ENCODE results near the gene CZIB.
"Not testable (repeated sequence)": the region's sequence is repeated elsewhere in the genome, so short reads cannot be mapped to it uniquely, and the experiment has no call there.

CZIB gene

GRCh38 chr1:53238197-53239155 lies 18.0 kb upstream of the CZIB start, which contains the start of gene MAGOH:
Gene MAGOH (minus strand): TSS chr1:53238518. CDS start chr1:53238448, 70 bp downstream.
- DNase-seq, result peak; percentile 82 to 91 (median 87)

DNA sequence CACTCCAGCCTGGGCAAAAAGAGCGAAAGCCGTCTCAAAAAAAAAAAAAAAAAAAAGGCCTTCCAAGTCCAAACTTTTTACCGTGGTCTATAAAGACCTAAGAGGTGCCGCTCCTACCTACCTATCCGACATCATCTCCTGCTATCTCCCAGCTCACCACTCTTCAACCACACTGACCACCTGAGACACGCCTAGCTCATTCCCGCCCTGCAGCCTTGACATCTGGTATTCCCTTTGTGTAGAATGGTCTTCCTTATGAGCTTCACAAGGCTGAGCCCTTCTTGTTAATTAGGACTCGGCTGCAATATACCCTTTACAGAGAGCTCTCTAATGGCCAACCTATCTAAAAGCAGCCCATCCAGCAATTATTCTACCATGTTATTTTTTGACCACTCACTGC lies 17.2 kb upstream of the CZIB start:
- no peak for DNase-seq

DNA sequence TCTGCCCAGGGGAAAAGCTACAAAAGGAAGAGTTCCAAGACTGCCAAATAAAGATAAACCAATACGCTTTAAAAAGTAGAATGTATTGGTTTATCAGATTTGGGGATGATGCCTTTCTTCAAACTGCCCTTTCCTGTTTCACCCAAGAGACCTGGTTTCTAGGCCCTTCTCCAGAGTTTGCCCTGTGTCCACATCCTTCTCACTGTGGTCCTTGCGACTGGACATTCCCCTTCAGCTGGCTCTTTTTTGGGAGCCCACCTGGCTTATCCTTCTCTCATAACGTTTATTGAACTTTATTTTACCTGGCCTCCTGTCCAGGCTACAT lies 490 bp upstream of the CZIB start:
- DNase-seq, result no peak

DNA sequence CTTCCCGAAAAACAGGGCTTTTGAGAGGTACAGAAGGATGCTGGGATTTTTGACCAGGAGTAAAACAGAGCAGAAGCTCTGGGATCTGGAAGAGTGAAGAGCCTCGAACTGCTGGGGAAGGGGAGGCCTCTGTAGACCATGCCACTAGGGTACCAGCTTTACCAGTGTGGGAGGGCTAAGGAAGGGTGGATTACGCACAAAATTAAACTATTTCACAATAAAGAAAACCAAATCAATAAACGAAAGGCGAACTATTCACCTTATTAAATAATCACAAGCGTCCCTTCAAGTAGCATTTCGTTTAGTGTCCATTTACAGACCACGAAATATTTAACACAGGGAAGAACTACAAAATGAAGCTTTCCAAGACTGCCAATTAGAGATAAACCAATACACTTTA lies 723 bp downstream of the CZIB start:
- DNase-seq, result no peak

- DNase-seq, result no peak
Observed at GRCh38 chr1:53218201-53218600, 2.2 kb downstream of the CZIB start.

GRCh38 chr1:53214376-53214940 lies 6.0 kb downstream of the CZIB start:
- DNase-seq, result no peak

DNA sequence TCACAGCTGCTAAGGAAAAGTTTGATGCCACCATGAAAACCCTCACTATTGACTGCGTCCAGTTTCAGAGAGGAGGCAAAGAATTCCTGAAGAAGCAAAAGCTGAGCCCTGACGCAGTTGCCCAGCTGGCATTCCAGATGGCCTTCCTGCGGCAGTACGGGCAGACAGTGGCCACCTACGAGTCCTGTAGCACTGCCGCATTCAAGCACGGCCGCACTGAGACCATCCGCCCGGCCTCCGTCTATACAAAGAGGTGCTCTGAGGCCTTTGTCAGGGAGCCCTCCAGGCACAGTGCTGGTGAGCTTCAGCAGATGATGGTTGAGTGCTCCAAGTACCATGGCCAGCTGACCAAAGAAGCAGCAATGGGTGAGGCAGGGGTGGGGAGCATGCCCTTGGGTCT lies 9.5 kb downstream of the CZIB start:
- no peak for DNase-seq

DNA sequence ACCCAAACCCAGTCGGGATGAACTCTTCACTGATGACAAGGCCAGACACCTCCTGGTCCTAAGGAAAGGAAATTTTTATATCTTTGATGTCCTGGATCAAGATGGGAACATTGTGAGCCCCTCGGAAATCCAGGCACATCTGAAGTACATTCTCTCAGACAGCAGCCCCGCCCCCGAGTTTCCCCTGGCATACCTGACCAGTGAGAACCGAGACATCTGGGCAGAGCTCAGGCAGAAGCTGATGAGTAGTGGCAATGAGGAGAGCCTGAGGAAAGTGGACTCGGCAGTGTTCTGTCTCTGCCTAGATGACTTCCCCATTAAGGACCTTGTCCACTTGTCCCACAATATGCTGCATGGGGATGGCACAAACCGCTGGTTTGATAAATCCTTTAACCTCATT lies 10.1 kb downstream of the CZIB start:
- no peak for DNase-seq

DNA sequence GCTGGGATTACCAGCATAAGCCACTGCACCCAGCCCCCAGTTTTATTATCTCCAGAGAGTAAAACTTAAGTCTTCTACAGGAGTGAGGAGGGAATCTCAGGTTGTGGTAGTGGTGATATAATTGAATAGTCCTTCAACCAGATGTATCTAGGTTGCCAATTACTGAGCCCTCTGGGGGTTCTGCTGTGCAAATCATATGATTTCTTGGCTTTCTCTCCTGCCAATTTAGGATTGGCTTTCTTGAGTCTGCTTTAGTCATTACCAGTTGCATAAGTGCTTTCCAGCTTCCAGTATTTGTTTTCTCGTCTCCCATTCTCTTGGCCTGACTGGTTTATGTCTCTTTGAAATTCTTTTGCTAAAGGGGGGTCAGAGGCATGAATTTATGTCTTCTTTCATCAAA lies 12.7 kb downstream of the CZIB start:
- DNase-seq, result no peak

GRCh38 chr1:53206735-53207379 lies 13.6 kb downstream of the CZIB start:
- DNase-seq, result no peak

DNA sequence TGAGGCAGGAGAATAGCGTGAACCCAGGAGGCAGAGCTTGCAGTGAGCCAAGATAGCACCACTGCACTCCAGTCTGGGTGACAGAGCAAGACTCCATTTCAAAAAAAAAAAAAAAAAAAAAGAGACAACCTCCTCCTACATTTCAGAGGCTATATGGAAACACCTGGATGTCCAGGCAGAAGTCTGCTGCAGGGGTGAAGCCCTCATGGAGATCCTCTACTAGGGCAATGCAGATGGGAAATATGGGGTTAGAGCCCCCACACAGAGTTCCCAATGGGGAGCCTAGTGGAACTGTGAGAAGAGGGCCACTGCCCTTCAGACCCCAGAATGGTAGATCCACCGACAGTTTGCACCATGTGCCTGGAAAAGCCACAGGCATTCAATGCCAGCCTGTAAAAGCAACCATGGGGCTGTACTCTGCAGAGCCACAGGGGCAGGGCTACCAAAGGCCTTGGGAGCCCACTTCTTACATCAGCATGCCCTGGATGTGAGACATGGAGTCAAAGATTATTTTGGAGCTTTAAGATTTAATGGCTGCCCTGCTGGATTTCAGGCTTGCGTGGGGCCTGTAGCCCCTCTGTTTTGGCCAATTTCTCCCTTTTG lies 14.2 kb downstream of the CZIB start:
- DNase-seq, result not testable (repeated sequence)

GRCh38 chr1:53205496-53205895 lies 14.9 kb downstream of the CZIB start:
- DNase-seq, result not testable (repeated sequence)

- DNase-seq, result no peak
Observed at GRCh38 chr1:53203466-53203865, 17.0 kb downstream of the CZIB start.

GRCh38 chr1:53198241-53198651 lies 22.2 kb downstream of the CZIB start:
- no peak for DNase-seq

- no peak for DNase-seq
Observed at GRCh38 chr1:53197291-53198200, 22.9 kb downstream of the CZIB start.

DNA sequence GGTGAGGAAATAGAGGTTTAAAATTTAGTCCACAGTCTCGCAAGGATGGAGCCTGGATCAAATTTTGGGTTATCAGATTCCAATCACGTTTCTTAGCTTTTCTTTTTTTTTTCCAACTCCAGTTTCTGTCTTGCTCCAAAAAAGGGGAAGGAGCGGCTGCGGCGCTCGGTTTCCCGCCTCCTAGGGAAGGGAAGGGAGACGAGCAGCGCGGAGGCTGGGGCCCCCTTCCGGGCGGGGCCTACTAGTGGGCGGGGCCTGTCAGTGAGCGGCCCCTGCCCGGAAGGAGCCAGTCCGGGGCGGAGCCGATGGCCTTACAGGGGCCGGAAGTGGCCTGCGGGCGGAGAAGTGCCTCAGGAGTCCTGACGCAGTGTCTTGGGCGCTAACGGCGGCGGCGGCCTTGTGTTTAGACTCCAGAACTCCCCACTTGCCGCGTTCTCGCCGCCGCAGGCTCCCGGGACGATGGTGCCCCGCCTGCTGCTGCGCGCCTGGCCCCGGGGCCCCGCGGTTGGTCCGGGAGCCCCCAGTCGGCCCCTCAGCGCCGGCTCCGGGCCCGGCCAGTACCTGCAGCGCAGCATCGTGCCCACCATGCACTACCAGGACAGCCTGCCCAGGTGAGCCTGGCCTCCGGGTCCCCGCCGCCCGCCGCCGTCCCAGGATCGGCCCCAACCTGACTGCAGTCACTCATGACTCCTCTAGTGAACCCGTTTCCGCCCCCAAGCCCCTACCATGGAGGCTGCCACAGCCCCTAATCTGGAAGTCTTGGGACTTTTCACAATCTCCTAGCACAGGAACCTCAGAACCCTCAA lies 23.7 kb downstream of the CZIB start, which contains the start of gene CPT2:
Gene CPT2 (plus strand): TSS at position 340 of the 806 bp plus-strand sequence. CDS start 120 bp downstream, at position 460.
- peak; percentile 52 to 88 (median 72) for DNase-seq

DNA sequence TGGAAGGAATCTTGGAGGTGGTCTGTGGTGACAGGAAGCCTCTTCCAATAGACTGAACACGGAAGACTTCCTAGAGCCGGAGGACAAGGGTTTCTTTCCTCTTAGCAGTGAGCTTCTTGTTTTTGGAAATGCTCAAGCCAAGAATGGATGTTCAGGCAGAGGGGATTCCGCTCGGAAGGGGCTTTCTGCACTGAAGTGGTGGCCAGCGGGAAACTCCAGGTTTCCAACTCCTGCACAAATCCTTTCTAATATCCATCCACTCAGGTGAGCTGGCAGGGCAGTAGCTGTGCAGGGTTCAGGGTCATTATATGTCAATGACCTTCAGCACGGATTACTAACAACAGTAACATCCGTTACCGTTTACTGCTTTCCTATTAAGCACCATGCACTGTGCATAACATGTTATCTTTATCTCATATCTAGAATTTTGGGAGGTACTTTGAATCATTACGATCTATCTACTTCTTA lies 24.4 kb downstream of the CZIB start:
- no peak for DNase-seq

- DNase-seq, result no peak
Observed at GRCh38 chr1:53195246-53196016, 25.0 kb downstream of the CZIB start.

DNA sequence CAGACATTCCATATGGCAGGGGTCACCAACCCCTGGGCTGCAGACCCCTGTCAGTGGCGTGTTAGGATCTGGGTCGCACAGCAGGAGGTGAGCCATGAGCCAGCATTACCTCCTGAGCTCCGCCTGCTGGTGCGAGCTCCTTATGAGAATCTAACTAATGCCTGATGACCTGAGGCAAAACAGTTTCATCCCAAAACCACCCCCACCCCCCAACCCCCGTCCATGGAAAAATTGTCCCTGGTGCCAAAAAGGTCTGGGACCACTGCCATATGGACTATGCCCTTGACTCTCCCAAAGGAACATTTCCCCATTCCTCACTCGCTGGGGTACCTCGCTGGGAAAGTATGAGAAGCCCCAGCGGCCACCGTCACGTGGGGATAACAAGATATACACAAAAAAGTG lies 30.2 kb downstream of the CZIB start:
- no peak for DNase-seq

GRCh38 chr1:53189061-53189460 lies 31.4 kb downstream of the CZIB start:
- no peak for DNase-seq
